ENCODE measurements around the gene PTPN14. TPM values are rescaled to one million over a fixed set of nuclear protein-coding genes. Genes with fewer than 3 reads are reported as not detected.

The PTPN14 gene
- total RNA-seq, 4 donors from 2014 or later, result 59.4 to 118 (median 66.1) TPM

GRCh38 chr1:214425716-214426425, 125.5 kb downstream of the PTPN14 start:
- intact Hi-C loops (cut with DNase I; ENCODE audit: low total_unique reads), result no loop called here
- TF ChIP-seq POLR2A (IDR thresholded peaks at IDR 0.05), result no peak
- TF ChIP-seq CTCF (IDR thresholded peaks at IDR 0.05), result no peak
- WGBS, 2 donors, result 55 to 62% methylated on average over 5 of the region's 5 CpGs

GRCh38 chr1:214425101-214425500, 126.3 kb downstream of the PTPN14 start:
- DNase-seq (ENCODE audit: low spot score in 2 of 2), result no peak
- H3K4me3 ChIP-seq (ENCODE audit: low read depth, poor library complexity, severe bottlenecking), result no peak overlapping the region
- no peak for TF ChIP-seq CTCF (IDR thresholded peaks at IDR 0.05)
- TF ChIP-seq POLR2A (IDR thresholded peaks at IDR 0.05), result no peak
- WGBS, 2 donors, result 90 to 92% methylated on average over 2 of the region's 2 CpGs
- intact Hi-C loops (cut with DNase I; ENCODE audit: low total_unique reads), result no loop called here

More at GRCh38 chr1:214425716-214426425, 125.5 kb downstream of the PTPN14 start:
- no peak overlapping the region for H3K4me3 ChIP-seq (ENCODE audit: low read depth, poor library complexity, severe bottlenecking)
- DNase-seq (ENCODE audit: low spot score in 2 of 2), result no peak

- WGBS, 2 donors, result 79 to 87% methylated on average over 5 of the region's 5 CpGs
- no peak for DNase-seq (ENCODE audit: low spot score in 2 of 2)
- intact Hi-C loops (cut with DNase I; ENCODE audit: low total_unique reads), result no loop called here
- H3K4me3 ChIP-seq (ENCODE audit: low read depth, poor library complexity, severe bottlenecking), result no peak overlapping the region
- TF ChIP-seq CTCF (IDR thresholded peaks at IDR 0.05) (no peak), POLR2A (IDR thresholded peaks at IDR 0.05) (no peak)
These were observed 128.4 kb downstream of the PTPN14 start for GRCh38 chr1:214423045-214423444.

GRCh38 chr1:214422137-214422671, 129.2 kb downstream of the PTPN14 start:
- DNase-seq (ENCODE audit: low spot score in 2 of 2), result no peak
- H3K4me3 ChIP-seq (ENCODE audit: low read depth, poor library complexity, severe bottlenecking), result no peak overlapping the region
- 60 to 64% methylated on average over 8 of the region's 8 CpGs for WGBS, 2 donors
- intact Hi-C loops (cut with DNase I; ENCODE audit: low total_unique reads), result no loop called here
- TF ChIP-seq POLR2A (IDR thresholded peaks at IDR 0.05), result no peak
- TF ChIP-seq CTCF (IDR thresholded peaks at IDR 0.05), result no peak

- no peak overlapping the region for H3K4me3 ChIP-seq (ENCODE audit: low read depth, poor library complexity, severe bottlenecking)
- no peak for DNase-seq (ENCODE audit: low spot score in 2 of 2)
- WGBS, 2 donors, result 45 to 61% methylated on average over 2 of the region's 2 CpGs
- TF ChIP-seq POLR2A (IDR thresholded peaks at IDR 0.05) (no peak), CTCF (IDR thresholded peaks at IDR 0.05) (no peak)
- intact Hi-C loops (cut with DNase I; ENCODE audit: low total_unique reads), result no loop called here
These were observed 130.6 kb downstream of the PTPN14 start for GRCh38 chr1:214420833-214421232.

Measured in lower leg skin (tissue), 4 donors.